ENCODE results near the gene PCNP.
"Not testable (repeated sequence)": the region's sequence is repeated elsewhere in the genome, so short reads cannot be mapped to it uniquely, and the experiment has no call there.

PCNP gene

DNA sequence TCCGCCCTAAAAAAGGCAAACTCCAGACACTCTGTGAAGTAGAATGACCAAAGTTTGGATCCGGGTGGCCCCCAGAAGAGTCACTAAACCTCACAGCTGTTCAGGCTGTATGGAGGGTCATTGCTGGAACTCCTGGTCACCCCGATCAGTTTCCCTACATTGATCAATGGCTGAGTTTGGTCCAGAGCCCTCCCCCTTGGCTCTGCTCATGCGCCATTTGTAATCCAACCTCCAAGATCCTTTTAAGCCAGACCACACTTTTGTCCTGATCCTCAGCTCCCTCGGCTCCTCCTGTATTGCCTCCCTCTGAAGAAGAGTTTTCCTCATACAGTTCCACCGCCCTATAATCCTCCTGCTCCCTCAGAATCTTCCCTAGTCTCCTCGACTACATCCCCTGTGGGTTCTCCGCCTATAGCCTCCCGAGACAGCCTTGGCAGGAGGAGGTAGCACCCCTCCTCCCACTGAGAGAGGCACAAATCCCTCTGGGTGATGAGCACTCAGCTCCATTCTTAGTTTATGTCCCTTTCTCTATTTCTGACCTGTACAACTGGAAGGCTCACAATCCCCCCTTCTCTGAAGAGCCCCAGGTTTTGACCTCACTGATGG, 60.7 kb downstream of the PCNP start:
- DNase-seq, result no peak

DNA sequence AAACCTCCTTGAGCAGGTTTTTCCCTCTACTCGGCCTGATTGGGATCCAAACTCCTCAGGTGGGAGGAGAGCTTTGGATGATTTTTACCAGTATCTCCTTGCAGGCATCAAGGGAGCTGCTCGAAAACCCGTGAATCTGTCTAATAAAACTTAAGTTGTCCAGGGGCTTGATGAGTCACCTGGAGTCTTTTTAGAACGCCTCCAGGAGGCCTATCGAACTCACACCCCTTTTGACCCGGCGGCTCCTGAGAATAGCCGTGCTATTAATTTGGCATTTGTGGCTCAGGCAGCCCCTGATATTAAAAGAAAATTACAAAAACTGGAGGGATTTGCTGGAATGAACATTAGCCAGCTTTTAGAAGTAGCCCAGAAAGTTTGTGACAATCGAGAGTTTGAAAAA, 61.4 kb downstream of the PCNP start:
- DNase-seq, result no peak

- DNase-seq, result no peak
Observed at GRCh38 chr3:101635954-101636798, 62.2 kb downstream of the PCNP start.

DNA sequence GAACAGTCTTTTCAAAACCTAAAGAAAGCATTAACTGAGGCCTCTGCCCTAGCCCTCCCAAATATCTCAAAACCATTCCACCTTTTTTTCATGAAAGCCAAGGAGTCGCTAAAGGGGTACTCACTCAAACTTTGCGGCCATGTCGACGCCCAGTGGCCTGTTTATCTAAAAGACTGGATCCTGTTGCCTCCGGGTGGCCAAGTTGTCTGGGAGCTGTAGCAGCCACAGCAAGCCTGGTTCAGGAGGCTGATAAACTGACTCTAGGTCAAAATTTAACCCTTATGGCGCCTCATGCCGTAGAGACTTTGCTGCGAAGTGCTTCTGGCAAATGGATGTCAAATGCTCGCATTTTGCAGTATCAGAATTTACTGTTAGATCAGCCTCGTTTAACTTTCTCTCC, 63.5 kb downstream of the PCNP start:
- DNase-seq, result no peak

DNA sequence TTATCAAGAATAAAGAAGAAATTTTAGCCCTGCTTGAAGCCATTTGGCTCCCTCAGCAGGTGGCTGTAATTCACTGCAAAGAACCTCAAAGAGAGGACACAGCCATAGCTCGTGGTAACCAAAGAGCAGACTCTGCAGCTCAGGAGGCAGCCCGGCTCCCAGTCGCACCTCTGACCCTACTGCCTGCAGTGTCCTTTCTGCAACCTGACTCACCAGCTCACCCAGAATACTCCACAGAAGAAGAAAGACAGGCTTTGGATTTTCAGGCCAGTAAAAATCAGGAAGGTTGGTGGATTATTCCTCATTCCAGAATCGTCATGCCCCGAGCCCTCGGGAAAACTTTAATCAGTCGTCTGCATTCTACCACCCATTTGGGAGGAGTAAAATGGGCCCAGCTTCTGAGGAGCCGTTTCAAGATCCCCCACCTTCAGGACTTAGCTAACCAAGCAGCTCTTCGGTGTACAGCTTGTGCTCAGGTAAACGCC, 64.3 kb downstream of the PCNP start:
- DNase-seq, result no peak

DNA sequence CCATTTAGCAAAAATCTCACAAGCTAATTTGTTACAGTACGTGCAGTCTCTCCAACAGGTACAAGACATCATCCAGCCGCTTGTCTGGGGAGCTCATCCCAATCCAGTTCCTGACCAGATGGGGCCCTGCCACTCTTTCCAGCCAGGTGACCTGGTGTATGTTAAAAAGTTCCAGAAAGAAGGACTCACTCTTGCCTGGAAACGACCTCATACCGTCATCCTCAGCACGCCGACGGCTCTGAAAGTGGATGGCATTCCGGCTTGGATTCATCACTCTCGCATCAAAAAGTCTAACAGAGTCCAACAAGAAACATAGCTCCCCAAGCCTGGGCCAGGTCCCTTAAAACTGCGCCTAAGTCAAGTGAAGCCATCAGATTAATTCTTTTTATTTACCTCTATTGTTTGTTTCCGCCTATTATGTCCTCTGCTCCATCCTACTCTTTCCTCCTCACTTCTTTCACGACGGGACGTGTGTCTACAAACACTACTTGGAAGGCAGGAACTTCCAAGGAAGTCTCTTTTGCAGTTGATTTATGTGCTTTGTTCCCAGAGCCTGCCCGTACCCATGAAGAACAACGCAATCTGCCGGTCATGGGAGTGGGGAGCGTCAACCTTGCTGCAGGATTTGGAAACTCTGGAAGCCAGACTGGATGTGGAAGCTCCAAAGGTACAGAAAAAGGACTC, 65.4 kb downstream of the PCNP start:
- no peak for DNase-seq

GRCh38 chr3:101640256-101640655, 66.3 kb downstream of the PCNP start:
- no peak for DNase-seq

- not testable (repeated sequence) for DNase-seq
Observed at GRCh38 chr3:101641397-101642115, 67.6 kb downstream of the PCNP start.

GRCh38 chr3:101642441-101642840, 68.5 kb downstream of the PCNP start:
- DNase-seq, result no peak

DNA sequence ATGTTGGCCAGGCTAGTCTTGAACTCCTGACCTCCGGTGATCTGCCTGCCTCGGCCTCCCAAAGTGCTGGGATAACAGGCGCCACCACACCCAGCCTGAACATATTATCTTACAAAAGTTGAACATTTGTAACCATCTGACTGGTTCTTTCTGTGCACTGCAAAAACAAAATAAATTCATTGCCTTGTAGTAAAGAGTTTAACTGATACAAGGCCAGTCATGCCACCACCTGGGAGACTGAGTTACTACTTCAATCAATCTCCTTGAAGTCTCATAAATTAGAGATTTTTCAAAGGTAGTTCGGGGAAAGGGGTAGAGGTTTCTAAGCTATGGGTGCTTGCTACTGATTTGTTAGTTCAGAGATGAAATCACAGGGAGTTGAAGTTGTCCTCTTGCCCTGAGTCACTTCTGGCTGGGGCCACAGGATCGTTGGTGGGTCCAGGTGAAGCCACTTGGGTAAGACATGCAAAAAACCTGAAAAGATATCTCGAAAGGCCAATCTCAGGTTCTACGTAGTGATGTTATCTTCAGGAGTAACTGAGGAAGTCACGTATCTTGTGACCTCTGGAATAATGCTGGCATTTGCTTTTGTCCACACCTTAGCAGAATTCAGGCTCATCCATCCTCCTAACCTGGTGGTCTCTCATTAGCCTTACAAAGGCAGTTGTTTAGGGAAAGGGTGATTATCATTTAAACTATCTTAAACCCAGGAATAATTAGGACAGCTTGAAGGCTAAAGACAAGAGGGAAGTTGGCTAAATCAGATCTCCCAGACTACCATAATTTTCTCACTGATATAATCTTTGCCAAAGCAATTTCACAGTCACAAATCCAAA, 69.2 kb downstream of the PCNP start:
- no peak for DNase-seq

All from NCI-H2081 treated with DMSO at 0.1 percent for 48 hours (cell line).